ENCODE measurements around the gene LAMB4. TPM values are rescaled to one million over a fixed set of nuclear protein-coding genes. Genes with fewer than 3 reads are reported as not detected.

LAMB4 gene
- polyA plus RNA-seq, 3 donors = 2.0 to 7.3 (median 2.2) TPM

DNA sequence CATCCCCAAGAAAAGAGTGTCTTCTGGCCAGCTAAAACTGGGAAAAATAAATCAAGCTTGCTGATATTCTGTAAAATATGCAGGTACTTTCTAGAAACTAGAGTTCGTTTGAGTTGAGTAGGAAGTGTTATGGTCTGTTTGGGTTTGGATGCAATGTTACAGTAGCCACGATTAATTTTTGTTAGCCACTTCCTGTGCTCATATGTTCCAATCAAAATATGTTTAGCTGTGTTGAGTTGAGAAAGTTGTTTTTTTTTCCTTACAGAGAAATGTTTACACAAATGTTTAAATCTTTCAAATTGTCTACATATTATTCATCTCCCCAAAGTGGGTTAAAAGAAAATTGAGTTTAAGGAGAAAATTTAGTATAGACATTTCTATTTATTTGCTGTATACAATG lies 115.9 kb downstream of the LAMB4 start:
- no peak for DNase-seq

- DNase-seq = no peak
Measured at GRCh38 chr7:108012499-108013430, 117.4 kb downstream of the LAMB4 start.

- no peak for DNase-seq
Measured at GRCh38 chr7:108010377-108010776, 119.8 kb downstream of the LAMB4 start.

GRCh38 chr7:108009873-108010272 lies 120.3 kb downstream of the LAMB4 start:
- DNase-seq = no peak

DNA sequence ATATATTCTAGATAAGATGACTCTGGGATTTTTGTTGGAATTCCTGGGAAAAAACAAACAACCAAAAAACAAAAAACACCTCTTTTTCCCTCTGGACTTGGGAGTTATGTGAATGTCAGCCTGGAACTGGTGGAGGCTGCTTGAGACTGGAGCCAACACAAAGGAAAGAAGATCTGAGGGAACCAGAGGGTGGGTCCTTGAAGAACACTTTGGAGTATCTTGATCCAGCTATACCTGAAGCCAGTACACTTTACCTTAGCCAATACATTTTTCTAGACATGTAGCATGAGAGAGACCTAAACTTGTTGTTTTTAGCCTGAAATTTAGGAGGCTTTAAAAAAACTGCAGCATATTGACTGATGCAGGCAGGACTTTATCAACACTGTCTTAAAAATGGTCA lies 121.3 kb downstream of the LAMB4 start:
- no peak for DNase-seq

DNA sequence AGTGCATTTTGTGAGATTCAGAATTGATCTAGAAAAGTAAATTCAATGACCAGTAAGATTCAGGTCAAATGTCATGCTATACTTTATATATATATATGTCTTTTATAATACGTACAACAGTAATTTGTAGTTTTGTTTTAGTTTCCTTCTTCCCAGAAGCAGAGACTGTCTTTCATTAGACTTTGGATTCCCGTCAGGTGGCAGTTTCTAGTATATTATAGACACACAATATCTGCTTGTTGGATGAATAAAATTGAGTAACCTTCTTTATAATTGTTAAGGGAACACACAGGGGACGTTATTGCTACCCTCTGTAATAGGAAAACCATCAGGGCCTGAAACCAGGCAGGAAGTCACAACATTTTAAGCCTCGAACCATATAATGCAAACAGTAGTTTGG lies 121.9 kb downstream of the LAMB4 start:
- no peak for DNase-seq

DNA sequence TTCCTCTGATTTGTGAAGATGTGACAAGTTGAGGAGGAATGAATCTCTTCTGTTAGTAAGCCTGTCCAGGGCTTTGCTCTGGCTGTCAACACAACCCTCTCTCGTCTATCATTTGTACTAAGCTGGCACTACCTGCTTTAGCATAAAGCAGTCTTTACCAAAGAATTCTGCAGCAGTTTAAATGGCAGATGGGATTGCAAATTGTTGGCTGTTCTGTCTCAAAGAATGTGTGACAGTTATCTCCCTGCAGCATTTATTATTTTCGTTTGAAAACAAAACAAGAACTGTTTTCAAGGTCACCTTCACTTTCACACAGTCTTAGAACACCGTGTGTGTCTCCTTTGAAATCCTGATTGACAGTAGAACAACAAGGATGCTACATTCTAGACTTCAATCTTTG lies 122.4 kb downstream of the LAMB4 start:
- DNase-seq = no peak

GRCh38 chr7:108007261-108007660 lies 122.9 kb downstream of the LAMB4 start:
- no peak for DNase-seq

DNA sequence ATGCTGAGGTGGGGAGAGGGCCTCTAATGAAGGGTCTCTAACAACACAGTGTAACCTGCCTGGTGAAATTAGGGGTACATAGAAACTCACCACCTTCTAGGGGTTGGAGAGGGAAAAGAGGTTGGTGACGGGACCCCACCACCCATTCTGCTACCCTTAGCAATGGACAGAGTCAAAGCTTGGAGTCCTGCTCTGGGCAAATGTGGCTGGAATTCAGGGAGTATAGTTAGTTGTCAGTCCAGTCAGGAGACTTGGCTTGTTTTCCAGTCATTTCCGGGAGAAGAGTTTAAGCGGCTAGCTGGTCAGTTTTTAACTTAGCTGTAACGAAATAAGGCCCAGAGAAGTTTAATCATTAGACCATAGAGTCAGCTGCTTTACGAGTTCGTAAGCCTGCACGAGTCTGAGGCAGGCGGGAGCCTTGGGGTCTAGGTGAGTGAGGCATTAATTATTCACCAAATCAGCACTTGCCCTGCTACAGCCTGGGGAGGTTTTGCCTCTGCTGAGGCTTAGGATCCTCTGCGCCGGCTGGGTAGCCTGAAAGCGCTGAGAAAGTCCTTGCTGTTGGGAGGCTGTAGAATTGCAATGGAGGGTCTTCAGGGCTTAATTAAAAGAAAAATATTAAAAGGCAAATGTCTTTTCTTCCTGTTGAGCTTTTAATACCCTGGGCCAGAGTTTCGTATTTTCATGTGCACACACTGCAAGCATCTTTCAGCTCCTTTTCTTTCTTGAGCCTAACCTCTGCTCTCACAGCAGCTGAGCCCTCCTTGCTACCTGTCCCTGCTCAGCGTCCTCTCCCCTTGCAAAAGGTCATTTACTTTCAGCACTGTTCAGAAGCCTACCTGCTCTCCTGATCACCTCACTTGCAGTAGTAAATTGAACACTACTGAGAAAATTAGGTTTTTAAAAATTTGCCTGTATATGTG lies 125.7 kb downstream of the LAMB4 start:
- DNase-seq = peak; percentile 82

- DNase-seq = no peak
Measured at GRCh38 chr7:108003599-108003935, 126.6 kb downstream of the LAMB4 start.

- DNase-seq = peak; percentile 81
Measured at GRCh38 chr7:108002726-108003598, 127.2 kb downstream of the LAMB4 start, which contains the start of gene LAMB1. TSS of gene LAMB1 (minus strand) at chr7:108003161. CDS start at chr7:108002885, 276 bp downstream.

DNA sequence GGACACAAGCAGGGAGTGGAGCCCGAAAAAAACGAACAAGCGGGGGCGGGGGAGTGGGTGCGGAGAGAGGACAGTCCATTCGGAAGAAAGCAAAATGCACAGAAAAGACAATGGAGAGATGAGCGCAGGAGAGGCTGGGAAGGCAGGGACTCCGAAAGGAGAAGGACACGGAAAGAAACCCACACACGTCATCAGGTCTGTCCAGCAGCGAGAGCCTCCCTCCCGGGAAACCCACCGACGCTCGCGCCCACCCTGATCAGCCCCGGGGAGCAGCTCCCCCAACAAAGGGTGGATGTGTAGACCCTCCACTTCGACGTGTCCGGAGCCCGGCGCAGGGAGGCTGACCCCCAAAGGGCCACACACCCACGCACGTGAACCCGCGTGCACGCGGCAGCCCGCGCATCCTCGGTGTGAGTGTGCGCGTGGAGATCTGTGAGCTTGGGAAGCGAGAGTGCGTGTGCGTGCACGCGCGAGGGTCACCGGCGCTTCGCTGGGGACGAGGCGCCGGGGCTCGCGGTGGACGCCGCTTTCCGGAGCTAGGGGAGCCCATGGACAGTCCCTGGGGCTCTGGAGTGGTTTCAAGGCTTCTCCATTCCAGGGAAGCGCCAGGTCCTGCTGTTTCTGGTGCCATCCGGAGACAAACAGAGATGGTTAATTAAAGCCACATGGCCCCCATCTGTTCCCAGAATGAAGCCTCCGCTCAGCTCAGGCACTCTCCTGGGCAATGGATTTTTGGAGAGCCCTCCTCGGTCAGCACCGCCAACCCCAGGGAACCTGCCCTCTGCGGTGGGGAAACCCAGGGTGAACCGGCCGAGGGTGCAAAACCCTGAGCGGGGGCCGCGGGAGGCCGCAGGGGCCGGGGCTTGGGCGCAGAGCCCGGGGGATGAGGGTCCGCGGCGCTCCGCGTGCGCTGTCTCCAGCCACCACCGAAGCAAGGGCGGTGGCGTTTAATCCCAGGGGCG lies 128.1 kb downstream of the LAMB4 start:
- no peak for DNase-seq

- no peak for DNase-seq
Measured at GRCh38 chr7:108000875-108001763, 129.0 kb downstream of the LAMB4 start.

GRCh38 chr7:107999779-108000560 lies 130.2 kb downstream of the LAMB4 start:
- no peak for DNase-seq

DNA sequence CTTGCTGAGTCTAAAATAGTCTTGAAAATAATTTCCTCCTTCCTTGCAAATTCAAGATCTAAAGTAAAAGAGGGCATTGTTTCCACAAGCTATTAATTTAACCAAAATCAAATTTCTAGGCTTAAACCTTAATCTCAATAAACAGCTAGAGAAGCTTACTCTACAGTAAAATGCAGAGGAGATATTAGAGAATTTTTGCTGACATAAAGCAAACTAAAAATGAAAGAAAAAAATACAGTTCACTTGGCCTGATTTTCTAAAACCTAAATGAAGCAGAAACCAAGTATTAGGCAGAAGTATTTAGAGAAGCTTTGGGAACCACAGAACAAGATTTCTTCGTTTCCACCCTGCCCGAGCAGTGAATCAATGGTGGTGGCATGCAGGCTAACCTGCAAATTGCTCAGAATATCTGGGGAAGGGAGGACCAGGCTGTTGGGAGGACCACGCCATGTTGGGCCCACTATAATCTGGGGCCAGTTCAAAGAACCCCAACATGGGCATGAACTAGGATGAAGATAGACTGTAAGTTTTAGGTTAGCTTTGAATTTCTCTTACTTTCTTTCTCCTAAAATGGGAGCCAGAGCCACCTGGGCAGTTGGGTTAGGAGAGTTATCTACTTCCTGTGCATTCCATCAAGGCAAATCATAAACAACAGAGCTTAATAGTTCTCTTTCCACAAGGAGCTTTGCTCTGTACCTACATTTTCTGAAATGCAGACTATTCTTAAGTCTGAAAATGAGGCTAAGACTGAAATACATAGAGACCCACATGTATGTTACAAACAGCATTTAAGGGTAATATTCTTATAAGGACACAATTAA lies 131.3 kb downstream of the LAMB4 start:
- no peak for DNase-seq

GRCh38 chr7:107998150-107998549 lies 132.0 kb downstream of the LAMB4 start:
- DNase-seq = no peak

- DNase-seq = no peak
Measured at GRCh38 chr7:107996072-107996882, 133.9 kb downstream of the LAMB4 start.

Data from renal pelvis (tissue), 4 donors.